ENCODE results near the gene TUFM.

Gene TUFM

GRCh38 chr16:28865001-28865688, 19.0 kb upstream of the TUFM start:
- Mint-ChIP-seq H3K27me3 (no peaks in the 10 kb centered on the region), H3K27ac (peak overlapping the region; percentile 97), H3K4me1 (ENCODE audit: low read depth) (peaks cover 31% of the 10 kb centered on the region), H3K36me3 (ENCODE audit: low read depth) (peaks cover 31% of the 10 kb centered on the region), H3K4me3 (peak overlapping the region; percentile 96), H3K9me3 (no peaks in the 10 kb centered on the region)

- peaks cover 31% of the 10 kb centered on the region for H3K4me1 Mint-ChIP-seq (ENCODE audit: low read depth)
- H3K9me3 Mint-ChIP-seq, result no peaks in the 10 kb centered on the region
- H3K36me3 Mint-ChIP-seq (ENCODE audit: low read depth), result peaks cover 22% of the 10 kb centered on the region
- H3K4me3 Mint-ChIP-seq, result peak overlapping the region; percentile 96
- no peaks in the 10 kb centered on the region for H3K27me3 Mint-ChIP-seq
- H3K27ac Mint-ChIP-seq, result peak overlapping the region; percentile 97
Measured at GRCh38 chr16:28863929-28864793, 18.0 kb upstream of the TUFM start.

GRCh38 chr16:28859326-28859725, 13.2 kb upstream of the TUFM start:
- peaks cover 17% of the 10 kb centered on the region for H3K4me1 Mint-ChIP-seq (ENCODE audit: low read depth)
- H3K9me3 Mint-ChIP-seq, result no peaks in the 10 kb centered on the region
- H3K36me3 Mint-ChIP-seq (ENCODE audit: low read depth), result peaks cover 7% of the 10 kb centered on the region
- H3K27me3 Mint-ChIP-seq, result no peaks in the 10 kb centered on the region
- no peak overlapping the region for H3K27ac Mint-ChIP-seq
- H3K4me3 Mint-ChIP-seq, result no peak overlapping the region

GRCh38 chr16:28858421-28858820, 12.3 kb upstream of the TUFM start:
- no peak overlapping the region for H3K27ac Mint-ChIP-seq
- no peaks in the 10 kb centered on the region for H3K27me3 Mint-ChIP-seq
- H3K4me3 Mint-ChIP-seq, result no peak overlapping the region
- H3K9me3 Mint-ChIP-seq, result no peaks in the 10 kb centered on the region
- H3K36me3 Mint-ChIP-seq (ENCODE audit: low read depth), result peaks cover 7% of the 10 kb centered on the region
- peaks cover 14% of the 10 kb centered on the region for H3K4me1 Mint-ChIP-seq (ENCODE audit: low read depth)

GRCh38 chr16:28846933-28847273, 755 bp upstream of the TUFM start:
- Mint-ChIP-seq H3K9me3 (no peaks in the 10 kb centered on the region), H3K27ac (peak overlapping the region; percentile 98), H3K4me1 (ENCODE audit: low read depth) (peaks cover 30% of the 10 kb centered on the region), H3K4me3 (peak overlapping the region; percentile 99), H3K27me3 (no peaks in the 10 kb centered on the region), H3K36me3 (ENCODE audit: low read depth) (peaks cover 41% of the 10 kb centered on the region)

- peak overlapping the region; percentile 99 for H3K4me3 Mint-ChIP-seq
- H3K27me3 Mint-ChIP-seq, result no peaks in the 10 kb centered on the region
- H3K9me3 Mint-ChIP-seq, result no peaks in the 10 kb centered on the region
- peak overlapping the region; percentile 98 for H3K27ac Mint-ChIP-seq
- peaks cover 30% of the 10 kb centered on the region for H3K4me1 Mint-ChIP-seq (ENCODE audit: low read depth)
- peaks cover 50% of the 10 kb centered on the region for H3K36me3 Mint-ChIP-seq (ENCODE audit: low read depth)
Measured at GRCh38 chr16:28845761-28846079, 428 bp downstream of the TUFM start.

GRCh38 chr16:28845293-28845692, 855 bp downstream of the TUFM start:
- Mint-ChIP-seq H3K27me3 (no peaks in the 10 kb centered on the region), H3K4me1 (ENCODE audit: low read depth) (peaks cover 30% of the 10 kb centered on the region), H3K4me3 (peak overlapping the region; percentile 99), H3K9me3 (no peaks in the 10 kb centered on the region), H3K36me3 (ENCODE audit: low read depth) (peaks cover 50% of the 10 kb centered on the region), H3K27ac (peak overlapping the region; percentile 98)

GRCh38 chr16:28844226-28844885, 1.8 kb downstream of the TUFM start:
- H3K4me3 Mint-ChIP-seq, result peak overlapping the region; percentile 99
- no peaks in the 10 kb centered on the region for H3K27me3 Mint-ChIP-seq
- no peaks in the 10 kb centered on the region for H3K9me3 Mint-ChIP-seq
- H3K36me3 Mint-ChIP-seq (ENCODE audit: low read depth), result peaks cover 50% of the 10 kb centered on the region
- peaks cover 30% of the 10 kb centered on the region for H3K4me1 Mint-ChIP-seq (ENCODE audit: low read depth)
- peak overlapping the region; percentile 98 for H3K27ac Mint-ChIP-seq

- H3K36me3 Mint-ChIP-seq (ENCODE audit: low read depth), result peaks cover 54% of the 10 kb centered on the region
- no peaks in the 10 kb centered on the region for H3K27me3 Mint-ChIP-seq
- H3K4me3 Mint-ChIP-seq, result no peak overlapping the region
- no peaks in the 10 kb centered on the region for H3K9me3 Mint-ChIP-seq
- H3K27ac Mint-ChIP-seq, result peak overlapping the region; percentile 17
- peaks cover 28% of the 10 kb centered on the region for H3K4me1 Mint-ChIP-seq (ENCODE audit: low read depth)
Measured at GRCh38 chr16:28843766-28844165, 2.4 kb downstream of the TUFM start.

GRCh38 chr16:28842696-28843095, 3.5 kb downstream of the TUFM start:
- H3K4me1 Mint-ChIP-seq (ENCODE audit: low read depth), result peaks cover 27% of the 10 kb centered on the region
- H3K36me3 Mint-ChIP-seq (ENCODE audit: low read depth), result peaks cover 65% of the 10 kb centered on the region
- H3K9me3 Mint-ChIP-seq, result no peaks in the 10 kb centered on the region
- no peak overlapping the region for H3K27ac Mint-ChIP-seq
- no peak overlapping the region for H3K4me3 Mint-ChIP-seq
- no peaks in the 10 kb centered on the region for H3K27me3 Mint-ChIP-seq

GRCh38 chr16:28839899-28840298, 6.2 kb downstream of the TUFM start:
- Mint-ChIP-seq H3K4me3 (no peak overlapping the region), H3K9me3 (no peaks in the 10 kb centered on the region), H3K27ac (peak overlapping the region; percentile 2), H3K36me3 (ENCODE audit: low read depth) (peaks cover 72% of the 10 kb centered on the region), H3K27me3 (no peaks in the 10 kb centered on the region), H3K4me1 (ENCODE audit: low read depth) (peaks cover 14% of the 10 kb centered on the region)

- Mint-ChIP-seq H3K4me3 (no peak overlapping the region), H3K4me1 (ENCODE audit: low read depth) (peaks cover 6% of the 10 kb centered on the region), H3K27me3 (no peaks in the 10 kb centered on the region), H3K9me3 (no peaks in the 10 kb centered on the region), H3K27ac (no peak overlapping the region), H3K36me3 (ENCODE audit: low read depth) (peaks cover 68% of the 10 kb centered on the region)
Measured at GRCh38 chr16:28839004-28839639, 7.0 kb downstream of the TUFM start.

GRCh38 chr16:28838558-28838918, 7.6 kb downstream of the TUFM start:
- H3K9me3 Mint-ChIP-seq, result no peaks in the 10 kb centered on the region
- peaks cover 8% of the 10 kb centered on the region for H3K4me1 Mint-ChIP-seq (ENCODE audit: low read depth)
- no peak overlapping the region for H3K4me3 Mint-ChIP-seq
- H3K36me3 Mint-ChIP-seq (ENCODE audit: low read depth), result peaks cover 71% of the 10 kb centered on the region
- no peak overlapping the region for H3K27ac Mint-ChIP-seq
- H3K27me3 Mint-ChIP-seq, result no peaks in the 10 kb centered on the region

- no peaks in the 10 kb centered on the region for H3K27me3 Mint-ChIP-seq
- H3K36me3 Mint-ChIP-seq (ENCODE audit: low read depth), result peaks cover 71% of the 10 kb centered on the region
- peaks cover 8% of the 10 kb centered on the region for H3K4me1 Mint-ChIP-seq (ENCODE audit: low read depth)
- H3K4me3 Mint-ChIP-seq, result no peak overlapping the region
- peak overlapping the region; percentile 49 for H3K27ac Mint-ChIP-seq
- H3K9me3 Mint-ChIP-seq, result no peaks in the 10 kb centered on the region
Measured at GRCh38 chr16:28837672-28838557, 8.2 kb downstream of the TUFM start.

All from stimulated activated naive CD8-positive, alpha-beta T cell treated with anti-CD3 and anti-CD28 coated beads, Interleukin-15, Interleukin-2, amounts not matched to agents 100 ng/mL and 50 ng/mL, for 24 hours (primary cell).